Hepatocyte (in vitro differentiated cells): ENCODE data around the gene TSHZ1. TPM values are rescaled to one million over a fixed set of nuclear protein-coding genes. Genes with fewer than 3 reads are reported as not detected.
A peak's percentile ranks its signal among the peaks of the same experiment; 100 is the strongest.

Experiments used
- DNase-seq: peaks from one replicate; pipeline ENCODE4 v3.0.0-alpha.2; 2016; ENCODE audit warnings: low spot score
- H2AFZ ChIP-seq: fragments of 200-600 bp; sonication (generic); 2 replicates; pipeline ENCODE4 v1.6.0; 2016; ENCODE audit warnings: antibody characterized with exemption, mild to moderate bottlenecking
- H3K27ac ChIP-seq: fragments of 200-600 bp; sonication (generic); 2 replicates; pipeline ENCODE4 v1.5.1; 2016; ENCODE audit warnings: mild to moderate bottlenecking
- H3K27me3 ChIP-seq: fragments of 200-600 bp; sonication (generic); 2 replicates; pipeline ENCODE4 v1.6.1; 2016
- H3K36me3 ChIP-seq: fragments of 200-600 bp; sonication (generic); replicated peaks from 2 replicates; pipeline ENCODE4 v1.5.1; 2016; ENCODE audit warnings: low read depth; ENCODE audit not compliant: insufficient read depth
- H3K4me1 ChIP-seq: fragments of 200-600 bp; sonication (generic); 2 replicates; pipeline ENCODE4 v1.5.1; 2016; ENCODE audit warnings: mild to moderate bottlenecking, moderate library complexity; ENCODE audit not compliant: insufficient read depth
- H3K4me2 ChIP-seq: fragments of 200-600 bp; sonication (generic); 2 replicates; pipeline ENCODE4 v1.6.0; 2016
- H3K4me3 ChIP-seq: fragments of 200-600 bp; sonication (generic); 2 replicates; pipeline ENCODE4 v1.5.1; 2016; ENCODE audit warnings: mild to moderate bottlenecking
- H3K79me2 ChIP-seq: fragments of 200-600 bp; sonication (generic); 2 replicates; pipeline ENCODE4 v1.6.0; 2017; ENCODE audit warnings: mild to moderate bottlenecking
- H3K9me2 ChIP-seq: fragments of 200-600 bp; sonication (generic); replicated peaks from 2 replicates; pipeline ENCODE4 v1.6.0; 2017; ENCODE audit warnings: mild to moderate bottlenecking; ENCODE audit not compliant: insufficient read depth
- H3K9me3 ChIP-seq: fragments of 200-600 bp; sonication (generic); 2 replicates; pipeline ENCODE4 v1.5.1; 2016; ENCODE audit warnings: low read depth, mild to moderate bottlenecking
- H4K20me1 ChIP-seq: fragments of 200-600 bp; sonication (generic); 2 replicates; pipeline ENCODE4 v1.6.0; 2016; ENCODE audit warnings: mild to moderate bottlenecking; ENCODE audit not compliant: insufficient read depth, poor library complexity, severe bottlenecking
- EZH2 ChIP-seq: fragments of 200-600 bp; sonication (generic); IDR thresholded peaks from 2 replicates; pipeline ENCODE4 v1.6.1; 2016; ENCODE audit warnings: antibody characterized with exemption, mild to moderate bottlenecking, borderline replicate concordance
- EZH2phosphoT487 ChIP-seq: fragments of 200-600 bp; sonication (generic); IDR thresholded peaks from one replicate; pipeline ENCODE4 v1.6.1; 2018; ENCODE audit warnings: antibody characterized with exemption, mild to moderate bottlenecking, low read depth, moderate library complexity; ENCODE audit not compliant: unreplicated experiment, severe bottlenecking
- WGBS: methylation state at CpG from one replicate; pipeline ENCODE4 v1.1.6; 2016; ENCODE audit warnings: low lambda C conversion rate; ENCODE audit errors: missing lambda C conversion rate; 5-methylcytosine and 5-hydroxymethylcytosine counted together
- polyA plus RNA-seq: library from polyadenylated mRNA; unstranded; fragments of >200 nt; fragmentation: Nextera tagmentation; extraction: Ambion mirVana; gene quantifications from 2 replicates; pipeline ENCODE4 v1.2.1, GENCODE V29; 2016
- total RNA-seq: library from RNA; depleted of rRNA; stranded (reverse); fragments of >200 nt; gene quantifications from 2 replicates; pipeline ENCODE4 v1.2.3, GENCODE V29; 2014
- TF ChIP-seq, protein P1 (sequence below): fragments of 200-600 bp; sonication (generic); IDR thresholded peaks from 2 replicates; pipeline ENCODE4 v1.5.1; 2016; ENCODE audit warnings: antibody characterized with exemption, mild to moderate bottlenecking; ENCODE audit not compliant: poor library complexity

Gene TSHZ1
- total and polyA plus RNA-seq, 2 experiments from 2014 or later: 8.5 to 13.1 TPM

DNA sequence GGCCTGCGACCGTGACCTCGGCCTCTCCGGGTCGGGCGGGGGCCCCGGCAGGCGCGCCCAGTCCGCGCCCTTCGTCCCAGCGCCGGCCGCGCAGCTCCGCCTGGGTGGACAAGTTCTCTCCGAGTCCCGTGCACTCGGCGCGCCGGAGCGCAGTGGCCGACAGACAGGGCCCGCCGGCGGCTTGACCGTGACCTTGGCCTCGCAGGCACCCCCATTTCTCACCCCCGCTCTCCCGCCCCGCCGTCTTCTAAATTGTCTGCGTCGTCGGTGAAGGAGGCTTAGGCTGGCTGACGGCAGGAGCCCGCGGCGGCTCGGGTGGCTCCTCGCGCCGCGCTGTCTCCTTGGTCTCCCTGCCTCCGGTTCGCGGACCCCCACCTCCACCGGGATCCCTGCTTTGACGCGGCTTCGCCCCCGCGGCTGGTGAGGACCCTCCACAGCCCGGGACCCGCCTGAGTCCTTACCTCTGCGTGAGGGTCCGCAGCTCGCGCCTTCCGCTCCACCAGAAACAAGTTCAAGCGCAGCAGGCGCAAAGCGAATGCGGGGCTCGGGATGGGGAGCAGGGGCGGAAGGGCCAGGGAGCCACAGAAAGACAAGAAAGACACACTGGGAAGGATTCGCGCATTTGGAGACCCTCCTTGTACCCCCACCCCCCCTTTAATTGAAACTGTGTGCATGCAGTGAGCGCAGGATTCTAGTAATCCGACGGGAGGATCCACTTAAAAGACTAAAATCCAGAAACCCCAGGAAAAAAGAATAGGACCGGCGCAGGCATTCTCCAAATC, 5.7 kb upstream of the TSHZ1 start:
- H3K27me3 ChIP-seq: peaks cover 24% of the 10 kb centered on the region
- H3K27ac ChIP-seq: peak overlapping the region; percentile 36
- peaks cover 85% of the 10 kb centered on the region for H3K79me2 ChIP-seq
- peak overlapping the region; percentile 60 for H3K4me3 ChIP-seq
- H3K4me1 ChIP-seq: peaks cover 9% of the 10 kb centered on the region
- WGBS: 3% methylated on average over 69 of the region's 75 CpGs
- H3K9me2 ChIP-seq: no peaks in the 10 kb centered on the region
- H2AFZ ChIP-seq: no peak overlapping the region
- no peaks in the 10 kb centered on the region for H3K36me3 ChIP-seq
- peaks cover 35% of the 10 kb centered on the region for H4K20me1 ChIP-seq
- TF ChIP-seq EZH2: peak; percentile 59
- no peak for TF ChIP-seq EZH2phosphoT487
- TF ChIP-seq, protein P1, sequence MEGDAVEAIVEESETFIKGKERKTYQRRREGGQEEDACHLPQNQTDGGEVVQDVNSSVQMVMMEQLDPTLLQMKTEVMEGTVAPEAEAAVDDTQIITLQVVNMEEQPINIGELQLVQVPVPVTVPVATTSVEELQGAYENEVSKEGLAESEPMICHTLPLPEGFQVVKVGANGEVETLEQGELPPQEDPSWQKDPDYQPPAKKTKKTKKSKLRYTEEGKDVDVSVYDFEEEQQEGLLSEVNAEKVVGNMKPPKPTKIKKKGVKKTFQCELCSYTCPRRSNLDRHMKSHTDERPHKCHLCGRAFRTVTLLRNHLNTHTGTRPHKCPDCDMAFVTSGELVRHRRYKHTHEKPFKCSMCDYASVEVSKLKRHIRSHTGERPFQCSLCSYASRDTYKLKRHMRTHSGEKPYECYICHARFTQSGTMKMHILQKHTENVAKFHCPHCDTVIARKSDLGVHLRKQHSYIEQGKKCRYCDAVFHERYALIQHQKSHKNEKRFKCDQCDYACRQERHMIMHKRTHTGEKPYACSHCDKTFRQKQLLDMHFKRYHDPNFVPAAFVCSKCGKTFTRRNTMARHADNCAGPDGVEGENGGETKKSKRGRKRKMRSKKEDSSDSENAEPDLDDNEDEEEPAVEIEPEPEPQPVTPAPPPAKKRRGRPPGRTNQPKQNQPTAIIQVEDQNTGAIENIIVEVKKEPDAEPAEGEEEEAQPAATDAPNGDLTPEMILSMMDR: no peak
- no peak for DNase-seq
- peak overlapping the region; percentile 82 for H3K4me2 ChIP-seq
- H3K9me3 ChIP-seq: no peaks in the 10 kb centered on the region

DNA sequence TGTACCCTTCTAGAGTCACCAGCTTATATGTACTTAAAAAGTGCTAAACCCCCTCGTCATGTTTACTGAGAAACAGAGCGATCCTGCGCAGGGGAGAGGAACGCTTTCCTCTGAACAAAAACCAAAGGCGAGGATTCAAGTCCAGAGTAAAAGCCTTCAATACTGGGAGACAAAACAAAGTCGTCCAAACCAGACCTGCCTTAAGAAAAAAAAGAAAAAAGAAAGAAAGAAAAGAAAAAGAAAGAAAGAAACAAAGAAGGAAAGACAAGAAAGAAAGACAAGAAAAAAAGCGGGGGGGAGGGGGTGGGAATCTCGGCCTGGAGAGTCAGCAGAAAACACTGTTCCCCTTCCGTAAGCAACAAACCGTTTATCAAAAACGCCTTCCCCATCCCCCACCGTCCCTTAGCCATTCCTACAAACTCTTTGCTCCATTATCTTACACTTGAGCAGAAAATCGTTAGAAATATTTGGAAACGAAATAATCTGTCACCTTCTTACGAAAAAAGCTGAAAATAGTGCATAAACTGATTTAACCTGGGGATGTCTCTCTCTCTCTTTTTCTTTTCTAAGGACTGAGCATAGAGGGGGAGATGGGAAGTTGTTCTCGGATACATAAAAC, 5.0 kb upstream of the TSHZ1 start:
- Histone ChIP-seq H3K4me2 (peak overlapping the region; percentile 82), H4K20me1 (peaks cover 35% of the 10 kb centered on the region), H2AFZ (no peak overlapping the region), H3K36me3 (no peaks in the 10 kb centered on the region), H3K79me2 (peaks cover 78% of the 10 kb centered on the region), H3K27me3 (peaks cover 24% of the 10 kb centered on the region), H3K4me1 (peaks cover 12% of the 10 kb centered on the region), H3K27ac (peak overlapping the region; percentile 36), H3K9me3 (no peaks in the 10 kb centered on the region), H3K9me2 (no peaks in the 10 kb centered on the region), H3K4me3 (peak overlapping the region; percentile 60)
- WGBS: 18% methylated on average over 14 of the region's 16 CpGs
- DNase-seq: peak; percentile 33
- TF ChIP-seq, protein P1: no peak
- TF ChIP-seq EZH2: no peak
- no peak for TF ChIP-seq EZH2phosphoT487

DNA sequence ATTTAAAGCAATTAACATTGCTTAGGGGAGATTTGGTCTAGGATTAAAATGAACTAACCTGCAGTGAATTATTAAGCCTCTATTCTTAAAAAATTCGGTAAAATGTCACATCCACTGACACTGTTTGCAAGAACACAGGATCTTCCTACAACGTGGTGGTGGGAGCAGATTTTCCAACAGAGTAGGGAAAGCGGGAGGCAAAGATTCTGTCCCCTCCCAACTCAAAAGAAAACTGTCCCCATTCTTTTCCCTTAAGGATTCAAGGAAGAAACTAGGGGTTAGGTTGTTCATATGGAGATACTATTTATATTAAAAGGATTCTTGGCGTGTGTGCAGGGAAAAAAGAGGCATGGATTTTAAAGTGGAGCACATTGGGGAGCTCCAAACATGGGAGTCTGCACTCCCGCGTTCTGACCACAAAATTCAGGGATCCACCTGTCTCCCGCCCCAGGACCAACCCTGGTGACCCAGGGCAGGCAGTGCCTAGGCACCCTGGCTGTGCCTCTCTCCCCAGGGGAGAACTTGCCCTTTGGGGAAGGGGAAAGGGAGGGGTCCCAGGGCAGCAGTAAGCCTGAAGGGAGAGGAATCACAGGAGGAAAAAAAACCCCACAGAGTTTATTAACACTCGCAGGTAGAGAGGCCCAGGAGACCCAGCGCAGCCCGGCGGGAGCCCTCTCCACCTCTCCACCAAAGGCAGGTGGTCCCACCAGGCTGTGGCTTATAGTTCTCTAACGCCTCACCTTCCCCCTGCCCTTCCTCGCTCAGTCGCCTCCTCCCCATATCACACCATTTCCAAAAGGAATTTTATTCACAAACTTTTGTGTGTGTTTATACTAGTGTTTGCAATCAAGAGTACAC, 3.9 kb upstream of the TSHZ1 start:
- Histone ChIP-seq H4K20me1 (peaks cover 35% of the 10 kb centered on the region), H2AFZ (no peak overlapping the region), H3K4me2 (peak overlapping the region; percentile 82), H3K4me1 (peaks cover 12% of the 10 kb centered on the region), H3K9me3 (no peaks in the 10 kb centered on the region), H3K4me3 (peak overlapping the region; percentile 97), H3K79me2 (peaks cover 71% of the 10 kb centered on the region), H3K9me2 (no peaks in the 10 kb centered on the region), H3K36me3 (no peaks in the 10 kb centered on the region), H3K27ac (peak overlapping the region; percentile 99), H3K27me3 (peaks cover 24% of the 10 kb centered on the region)
- no peak for DNase-seq
- whole genome bisulfite sequencing: 44% methylated on average over 14 of the region's 14 CpGs
- TF ChIP-seq EZH2phosphoT487: no peak
- TF ChIP-seq, protein P1: no peak
- no peak for TF ChIP-seq EZH2
